SKM-1 (cell line): ENCODE measurements around the gene CXADR.

Source experiments
- DNase-seq: peaks from one replicate; lab custom pipeline; 2025; ENCODE audit not compliant: unreplicated experiment; lab: John Stamatoyannopoulos, UW

Gene CXADR

GRCh38 chr21:17585875-17586450 is 73.1 kb downstream of the CXADR start:
- peak; percentile 5 for DNase-seq

GRCh38 chr21:17590430-17590829 is 77.6 kb downstream of the CXADR start:
- DNase-seq = no peak

- DNase-seq = no peak
Measured at GRCh38 chr21:17597680-17598079, 84.8 kb downstream of the CXADR start.

DNA sequence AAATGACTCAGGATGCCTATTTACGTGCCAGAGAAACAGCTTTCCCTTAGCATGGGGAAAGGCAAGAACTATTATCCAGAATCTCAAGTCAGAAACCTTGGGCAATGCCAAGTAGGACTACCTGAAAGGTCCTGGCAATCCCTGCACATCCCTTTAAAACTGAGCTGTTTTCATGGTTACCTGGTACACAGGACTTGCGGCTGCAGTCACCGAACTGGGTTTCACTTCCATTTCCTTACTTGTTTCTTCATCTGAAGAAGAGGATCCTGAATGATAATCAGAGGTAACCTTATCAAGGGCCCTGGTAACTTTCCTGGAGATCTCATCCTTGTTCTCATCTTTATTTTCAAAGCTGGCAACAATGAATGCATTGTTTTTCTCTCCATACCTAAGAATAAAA is 85.6 kb downstream of the CXADR start:
- no peak for DNase-seq

- no peak for DNase-seq
Measured at GRCh38 chr21:17602874-17603273, 90.0 kb downstream of the CXADR start.

- DNase-seq = no peak
Measured at GRCh38 chr21:17607684-17608083, 94.8 kb downstream of the CXADR start.

- no peak for DNase-seq
Measured at GRCh38 chr21:17609681-17610080, 96.8 kb downstream of the CXADR start.

GRCh38 chr21:17610911-17611310 is 98.1 kb downstream of the CXADR start:
- DNase-seq = no peak

DNA sequence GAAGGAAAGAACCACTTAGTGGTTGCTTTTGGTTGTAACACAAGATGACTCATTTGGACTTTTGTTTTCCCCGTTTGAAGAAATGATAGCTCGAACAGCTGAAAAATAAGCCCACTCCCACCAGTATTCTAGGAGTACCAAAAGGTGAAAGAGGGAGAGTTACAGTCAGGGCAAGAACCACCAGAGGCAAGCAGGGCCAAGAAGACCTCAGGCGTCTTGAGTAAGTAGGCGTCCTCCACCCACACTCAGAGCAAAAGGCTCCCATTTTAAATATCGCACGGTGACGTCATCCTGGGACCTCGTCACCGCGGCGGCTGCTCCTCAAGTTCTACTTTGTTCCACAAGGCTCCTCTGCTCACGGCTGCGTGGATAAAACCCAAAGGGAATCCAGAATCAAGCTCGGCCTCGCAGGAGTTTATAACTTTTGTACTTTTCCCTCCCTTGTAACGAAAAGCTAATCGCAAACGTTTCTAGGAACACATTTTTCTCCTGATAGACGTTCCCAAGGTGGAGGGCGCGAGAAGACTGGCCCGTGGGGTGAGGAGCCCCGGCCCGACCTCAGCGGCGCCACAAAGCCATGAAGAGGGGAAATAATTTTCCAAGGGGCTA is 98.7 kb downstream of the CXADR start:
- DNase-seq = peak; percentile 39

DNA sequence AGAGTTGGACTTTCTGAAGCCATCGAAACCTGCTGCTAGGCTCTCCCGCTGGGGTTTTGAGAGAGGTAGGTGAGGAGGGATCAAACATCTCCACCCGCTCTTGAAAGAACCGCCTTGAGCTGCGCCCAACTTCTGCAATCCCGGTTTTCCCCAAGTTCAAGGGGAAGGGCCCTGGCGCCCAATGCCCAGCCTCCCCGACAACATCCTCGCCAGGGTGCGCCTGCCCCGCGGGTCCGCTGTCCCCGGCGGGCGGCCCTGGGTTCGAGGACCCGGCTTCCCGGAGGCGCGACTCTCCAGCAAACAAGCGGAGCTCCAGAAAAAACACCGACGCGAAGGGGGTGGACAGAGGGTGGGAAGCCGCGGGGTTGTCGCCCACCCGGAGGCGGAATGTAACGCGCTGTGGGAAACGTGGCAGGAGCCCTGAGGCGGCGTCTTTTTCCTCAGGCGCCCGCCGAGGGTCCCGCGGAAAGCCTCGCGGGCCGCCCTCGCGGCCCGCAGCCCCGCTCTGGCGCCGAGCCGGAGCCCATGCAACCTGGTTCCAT is 99.3 kb downstream of the CXADR start:
- no peak for DNase-seq

- DNase-seq = peak; percentile 58
Measured at GRCh38 chr21:17612565-17613241, 99.9 kb downstream of the CXADR start, which contains the start of gene BTG3. BTG3 (minus strand) TSS chr21:17612901; CDS start chr21:17609144, 3,757 bp downstream.

DNA sequence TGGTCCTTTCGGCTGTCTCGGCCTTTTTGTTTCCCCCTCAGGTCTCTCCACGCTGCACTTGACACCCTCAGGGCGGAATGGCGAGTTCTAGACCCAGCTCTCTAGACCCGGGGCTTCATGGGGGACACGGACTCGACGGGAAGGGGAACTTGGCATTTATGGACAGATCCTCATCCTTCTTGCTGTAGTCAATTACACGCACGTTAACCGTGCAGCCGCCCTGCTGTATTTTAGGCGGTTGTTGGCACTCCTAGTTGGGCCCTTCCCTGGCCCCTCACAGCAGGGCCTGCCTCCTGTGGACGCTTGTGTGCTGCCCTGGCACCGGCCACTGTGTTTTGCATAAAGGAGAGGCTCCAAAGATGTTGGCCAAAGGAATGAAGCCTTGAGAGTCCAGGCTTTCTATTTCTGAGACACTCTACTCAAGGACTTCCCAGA is 100.4 kb downstream of the CXADR start:
- no peak for DNase-seq

DNA sequence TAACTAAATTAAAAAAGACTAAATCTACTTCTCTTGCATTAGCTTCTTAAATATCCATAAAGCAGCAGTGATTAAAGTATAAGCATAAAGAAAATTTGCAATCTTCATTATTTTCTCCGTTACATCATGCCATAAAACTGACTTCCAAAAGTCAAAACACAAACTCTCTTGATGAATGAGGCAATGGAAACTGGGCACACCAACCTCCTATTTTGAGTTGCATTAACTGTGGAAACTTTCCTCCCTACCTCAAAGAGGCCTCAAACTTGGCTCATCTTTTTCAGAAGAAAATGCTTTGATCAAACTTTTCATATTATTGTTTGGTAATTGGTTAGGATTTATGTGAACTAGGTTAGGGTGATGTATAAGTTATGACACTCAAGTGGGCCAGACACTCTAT is 104.0 kb downstream of the CXADR start:
- no peak for DNase-seq

DNA sequence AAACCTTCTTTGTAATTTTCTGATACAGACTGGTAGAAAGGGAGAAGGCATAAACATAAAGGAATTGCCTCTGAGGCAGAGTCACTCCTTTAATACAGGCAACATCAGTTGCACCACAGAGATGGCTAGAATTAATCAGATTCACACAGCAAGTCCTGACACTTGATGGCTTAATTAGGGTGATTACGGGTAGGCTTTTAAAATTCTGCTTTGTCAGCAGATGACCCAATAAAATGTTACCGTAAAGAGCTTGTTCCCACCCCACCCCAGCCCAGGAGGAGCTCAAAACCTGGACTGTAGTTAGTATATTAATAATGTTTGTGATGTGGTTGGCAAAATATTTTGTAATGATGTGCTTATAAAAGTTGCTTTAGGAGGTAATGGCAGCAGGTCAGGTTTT is 109.2 kb downstream of the CXADR start:
- no peak for DNase-seq

GRCh38 chr21:17631195-17631594 is 118.4 kb downstream of the CXADR start:
- DNase-seq = no peak

GRCh38 chr21:17636711-17637110 is 123.9 kb downstream of the CXADR start:
- no peak for DNase-seq

DNA sequence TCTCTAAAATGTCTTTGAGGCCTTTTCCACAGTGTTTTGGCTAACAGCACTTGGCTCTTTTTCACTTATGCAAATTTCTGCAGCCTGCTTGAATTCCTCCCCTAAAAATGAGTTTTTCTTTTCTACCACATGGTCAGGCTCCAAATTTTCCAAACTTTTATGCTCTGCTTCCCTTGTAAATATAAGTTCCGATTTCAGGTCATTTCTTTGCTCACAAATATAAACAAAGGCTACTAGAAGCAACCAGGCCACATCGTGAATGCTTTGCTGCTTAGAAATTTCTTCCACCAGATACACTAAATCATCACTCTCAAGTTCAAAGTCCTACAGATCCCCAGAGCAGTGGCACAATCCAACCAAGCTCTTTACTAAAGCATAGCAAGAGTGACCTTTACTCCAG is 128.0 kb downstream of the CXADR start:
- DNase-seq = no peak
